ENCODE measurements around the gene KCNIP4.

GRCh38 chr4:20838476-20838875 is 1110.1 kb downstream of the KCNIP4 start:
- no peak for TF ChIP-seq EZH2 (IDR thresholded peaks at IDR 0.05)
- TF ChIP-seq POLR2AphosphoS5 (IDR thresholded peaks at IDR 0.05; ENCODE audit: borderline replicate concordance, low read depth, low read length) = no peak
- TF ChIP-seq FOXP2 (optimal IDR thresholded peaks at IDR 0.05; ENCODE audit: control extremely low read depth, extremely low read length, insufficient read depth) = no peak
